DND-41 (cell line): Measurements from ENCODE around the gene NTNG2.

ENCODE experiments used
- ATAC-seq: fragments of 200-7000 bp; cut with Tn5 transposase; 3 replicates; pipeline ENCODE4 v1.9.1; 2021; ENCODE audit warnings: low read depth; ENCODE audit not compliant: insufficient read depth
- DNase-seq: peaks from one replicate; pipeline ENCODE4 v3.0.0-alpha.2; 2020
- H2AFZ ChIP-seq: 2 replicates; pipeline ENCODE4 v1.6.0; 2012; ENCODE audit warnings: low read depth, low read length
- H3K27ac ChIP-seq: 2 replicates; pipeline ENCODE4 v1.5.1; 2012; ENCODE audit warnings: low read length, inconsistent platforms
- H3K27me3 ChIP-seq: fragments of 200-600 bp; sonication (generic); 2 replicates; pipeline ENCODE4 v1.6.0; 2012; ENCODE audit warnings: low read length, mild to moderate bottlenecking, inconsistent platforms; ENCODE audit not compliant: insufficient read depth, poor library complexity
- H3K36me3 ChIP-seq: 2 replicates; pipeline ENCODE4 v1.5.1; 2012; ENCODE audit warnings: low read length, inconsistent platforms; ENCODE audit not compliant: insufficient read depth
- H3K4me1 ChIP-seq: 2 replicates; pipeline ENCODE4 v1.5.1; 2012; ENCODE audit warnings: mild to moderate bottlenecking, low read length; ENCODE audit not compliant: insufficient read depth
- H3K4me2 ChIP-seq: 2 replicates; pipeline ENCODE4 v1.6.0; 2012; ENCODE audit warnings: mild to moderate bottlenecking, moderate library complexity, low read length, inconsistent platforms; ENCODE audit not compliant: insufficient read depth
- H3K4me3 ChIP-seq, 2 experiments: fragments of 200-600 bp in 1 of 2; shearing (Covaris generic) in 1 of 2; 2 replicates each; pipeline ENCODE4 v1.5.1; 2012 to 2016; ENCODE audit warnings: inconsistent platforms in 2 of 2, low read length in 2 of 2, mild to moderate bottlenecking in 2 of 2, low read depth in 1 of 2, moderate library complexity in 1 of 2
- H3K79me2 ChIP-seq: 2 replicates; pipeline ENCODE4 v1.6.0; 2012; ENCODE audit warnings: low read length, inconsistent platforms; ENCODE audit not compliant: insufficient read depth
- H3K9ac ChIP-seq: 2 replicates; pipeline ENCODE4 v1.6.0; 2012; ENCODE audit warnings: low read depth, mild to moderate bottlenecking, inconsistent platforms, low read length, moderate library complexity
- H3K9me3 ChIP-seq: 2 replicates; pipeline ENCODE4 v1.5.1; 2012; ENCODE audit warnings: low read length, moderate library complexity, mild to moderate bottlenecking, inconsistent platforms; ENCODE audit not compliant: insufficient read depth, severe bottlenecking
- H4K20me1 ChIP-seq: 2 replicates; pipeline ENCODE4 v1.6.0; 2012; ENCODE audit warnings: low read length; ENCODE audit not compliant: insufficient read depth
- EZH2 ChIP-seq: IDR thresholded peaks from 3 replicates; pipeline ENCODE4 v1.6.1; 2012; ENCODE audit warnings: borderline replicate concordance, low read depth, mild to moderate bottlenecking, moderate library complexity, low read length, inconsistent platforms; ENCODE audit not compliant: severe bottlenecking
- TF ChIP-seq, protein P1 (sequence below): IDR thresholded peaks from 2 replicates; pipeline ENCODE4 v1.5.1; 2012; ENCODE audit warnings: borderline replicate concordance, low read length, moderate library complexity, mild to moderate bottlenecking; ENCODE audit not compliant: poor library complexity, severe bottlenecking; ENCODE audit errors: extremely low read depth

Gene NTNG2

DNA sequence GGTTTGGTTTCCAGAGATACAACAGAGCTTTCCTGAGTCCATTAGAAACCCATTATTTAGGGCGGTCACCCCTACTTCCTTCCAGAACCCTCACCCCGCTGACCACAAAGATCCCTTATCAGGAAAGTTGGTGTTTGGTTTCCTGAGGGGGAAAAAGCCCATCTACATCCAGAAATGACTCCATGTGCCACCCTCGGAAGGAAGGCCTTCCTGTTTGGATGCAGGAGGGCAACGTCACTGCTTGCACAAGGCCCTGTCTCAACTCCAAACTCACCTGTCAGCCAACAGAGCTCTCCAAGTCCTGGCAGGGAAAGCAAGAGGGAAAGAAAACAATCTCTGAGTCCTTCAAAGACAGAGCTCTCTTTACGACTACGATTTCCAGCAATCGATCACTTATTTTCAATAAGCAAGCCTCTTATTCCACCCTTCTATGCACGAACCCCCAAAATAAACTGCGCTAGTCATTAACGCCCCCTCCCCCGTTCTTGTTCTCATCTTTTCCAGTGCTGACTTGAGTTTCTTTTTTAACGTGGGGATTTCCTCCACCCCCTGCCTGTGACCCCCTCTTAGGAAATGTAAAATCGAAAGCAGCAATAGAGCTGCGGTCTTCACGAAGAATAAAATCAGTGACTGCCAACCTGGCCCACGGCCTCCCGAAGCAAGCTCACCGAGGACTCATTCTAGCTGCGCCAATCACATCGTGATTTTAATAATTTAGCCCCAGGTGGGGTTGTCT is 35.7 kb upstream of the NTNG2 start:
- no peak overlapping the region for H3K9ac ChIP-seq
- no peak overlapping the region for H2AFZ ChIP-seq
- H3K27me3 ChIP-seq = peaks cover 4% of the 10 kb centered on the region
- DNase-seq (no peak), ATAC-seq (no peak)
- H3K9me3 ChIP-seq = no peaks in the 10 kb centered on the region
- H3K27ac ChIP-seq = no peak overlapping the region
- no peaks in the 10 kb centered on the region for H4K20me1 ChIP-seq
- H3K36me3 ChIP-seq = no peaks in the 10 kb centered on the region
- no peak overlapping the region for H3K4me2 ChIP-seq
- no peaks in the 10 kb centered on the region for H3K4me1 ChIP-seq
- TF ChIP-seq, protein P1, sequence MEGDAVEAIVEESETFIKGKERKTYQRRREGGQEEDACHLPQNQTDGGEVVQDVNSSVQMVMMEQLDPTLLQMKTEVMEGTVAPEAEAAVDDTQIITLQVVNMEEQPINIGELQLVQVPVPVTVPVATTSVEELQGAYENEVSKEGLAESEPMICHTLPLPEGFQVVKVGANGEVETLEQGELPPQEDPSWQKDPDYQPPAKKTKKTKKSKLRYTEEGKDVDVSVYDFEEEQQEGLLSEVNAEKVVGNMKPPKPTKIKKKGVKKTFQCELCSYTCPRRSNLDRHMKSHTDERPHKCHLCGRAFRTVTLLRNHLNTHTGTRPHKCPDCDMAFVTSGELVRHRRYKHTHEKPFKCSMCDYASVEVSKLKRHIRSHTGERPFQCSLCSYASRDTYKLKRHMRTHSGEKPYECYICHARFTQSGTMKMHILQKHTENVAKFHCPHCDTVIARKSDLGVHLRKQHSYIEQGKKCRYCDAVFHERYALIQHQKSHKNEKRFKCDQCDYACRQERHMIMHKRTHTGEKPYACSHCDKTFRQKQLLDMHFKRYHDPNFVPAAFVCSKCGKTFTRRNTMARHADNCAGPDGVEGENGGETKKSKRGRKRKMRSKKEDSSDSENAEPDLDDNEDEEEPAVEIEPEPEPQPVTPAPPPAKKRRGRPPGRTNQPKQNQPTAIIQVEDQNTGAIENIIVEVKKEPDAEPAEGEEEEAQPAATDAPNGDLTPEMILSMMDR = no peak
- no peak for TF ChIP-seq EZH2
- no peaks in the 10 kb centered on the region for H3K79me2 ChIP-seq
- no peak overlapping the region for H3K4me3 ChIP-seq

DNA sequence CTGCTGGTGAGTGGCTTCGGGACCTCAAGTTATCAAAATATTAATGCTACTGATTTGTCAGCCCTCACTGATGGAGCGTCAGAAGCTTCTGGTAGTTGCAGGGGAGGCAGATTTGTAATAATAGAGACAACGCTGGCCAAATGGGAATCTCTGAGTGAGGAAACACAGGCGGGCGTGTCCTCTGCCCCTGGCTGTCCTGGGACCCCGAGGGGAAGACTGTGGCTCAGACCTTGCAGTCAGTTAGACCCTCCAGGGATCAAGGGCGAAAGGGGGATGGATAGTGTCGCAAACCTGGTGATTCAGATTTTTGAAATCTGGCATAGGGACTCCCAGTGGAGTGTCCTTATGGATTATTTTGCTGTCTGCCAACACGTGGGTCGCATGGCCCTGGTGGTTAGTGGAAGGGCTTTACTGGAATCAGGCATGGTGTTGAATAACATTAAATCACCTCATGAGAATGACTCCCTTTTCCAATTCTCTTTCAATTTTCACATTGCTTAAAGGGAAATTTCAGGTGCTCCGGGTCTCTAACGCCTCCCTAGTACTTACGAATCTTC is 35.1 kb upstream of the NTNG2 start:
- Histone ChIP-seq H4K20me1 (no peaks in the 10 kb centered on the region), H3K79me2 (no peaks in the 10 kb centered on the region), H3K27me3 (peaks cover 4% of the 10 kb centered on the region), H3K4me2 (no peak overlapping the region), H3K36me3 (no peaks in the 10 kb centered on the region), H3K9me3 (no peaks in the 10 kb centered on the region), H3K9ac (no peak overlapping the region), H3K4me1 (no peaks in the 10 kb centered on the region), H3K27ac (no peak overlapping the region), H3K4me3 (no peak overlapping the region), H2AFZ (no peak overlapping the region)
- no peak for TF ChIP-seq EZH2
- TF ChIP-seq, protein P1 = no peak
- ATAC-seq (no peak), DNase-seq (no peak)

DNA sequence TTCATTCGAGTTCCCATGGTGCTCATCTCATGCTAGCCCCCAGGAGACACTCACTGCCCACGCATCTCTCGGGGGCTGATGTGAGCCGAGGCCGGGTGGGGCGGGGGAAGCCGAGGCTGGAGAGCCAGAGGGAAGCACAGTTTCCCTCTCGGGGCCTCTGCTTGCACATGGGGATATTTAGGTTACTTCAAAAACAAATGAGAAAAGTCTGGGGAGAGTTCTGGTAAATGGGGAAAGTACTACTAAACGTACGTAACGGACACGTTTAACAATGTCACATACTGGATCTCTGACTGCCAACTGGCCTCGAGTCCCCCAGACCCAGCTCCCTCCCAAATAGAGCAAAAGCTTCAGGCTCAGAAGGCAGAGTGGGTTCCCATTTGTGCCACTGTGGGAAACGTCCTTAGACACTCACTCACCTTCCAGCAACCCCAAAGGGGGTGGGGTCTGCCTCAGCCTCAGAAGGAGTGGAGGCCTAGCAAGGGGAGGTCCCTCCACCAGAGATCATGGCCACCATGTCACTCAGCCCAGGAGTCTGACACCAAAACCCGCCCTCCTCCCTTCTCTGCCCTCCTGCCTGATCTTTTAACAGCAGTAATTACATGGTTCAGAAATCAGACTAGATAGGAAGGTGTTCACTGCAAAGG is 33.8 kb upstream of the NTNG2 start:
- Histone ChIP-seq H3K4me3 (no peak overlapping the region), H3K9ac (no peak overlapping the region), H3K27me3 (peaks cover 4% of the 10 kb centered on the region), H3K9me3 (no peaks in the 10 kb centered on the region), H3K27ac (no peak overlapping the region), H4K20me1 (no peaks in the 10 kb centered on the region; the same call in 1 of the 2 replicates), H2AFZ (no peak overlapping the region), H3K36me3 (no peaks in the 10 kb centered on the region), H3K79me2 (no peaks in the 10 kb centered on the region), H3K4me1 (no peaks in the 10 kb centered on the region), H3K4me2 (no peak overlapping the region)
- DNase-seq (no peak), ATAC-seq (no peak)
- TF ChIP-seq, protein P1 = no peak
- TF ChIP-seq EZH2 = no peak
